Parathyroid adenoma (tissue), 2 donors: ENCODE results near the gene CRB3.

Experiments used
- H2AFZ ChIP-seq: fragments of 300-600 bp; sonication (generic); one replicate; pipeline ENCODE4 v1.7.0; 2017; ENCODE audit warnings: antibody characterized with exemption, mild to moderate bottlenecking
- H3K27ac ChIP-seq: fragments of 300-600 bp; sonication (generic); one replicate; pipeline ENCODE4 v1.7.0; 2017
- H3K27me3 ChIP-seq: fragments of 300-600 bp; sonication (generic); one replicate; pipeline ENCODE4 v1.7.0; 2017; ENCODE audit warnings: low read length; ENCODE audit not compliant: control insufficient read depth, insufficient read depth
- H3K36me3 ChIP-seq: fragments of 300-600 bp; sonication (generic); one replicate; pipeline ENCODE4 v1.7.0; 2017; ENCODE audit warnings: low read length; ENCODE audit not compliant: control insufficient read depth, insufficient read depth
- H3K4me1 ChIP-seq: fragments of 300-600 bp; sonication (generic); one replicate; pipeline ENCODE4 v1.7.0; 2017; ENCODE audit warnings: control low read depth
- H3K4me2 ChIP-seq: fragments of 300-600 bp; sonication (generic); one replicate; pipeline ENCODE4 v1.7.0; 2017; ENCODE audit warnings: low read length
- H3K4me3 ChIP-seq: fragments of 300-600 bp; sonication (generic); one replicate; pipeline ENCODE4 v1.7.0; 2017; ENCODE audit warnings: low read depth, low read length
- H3K79me2 ChIP-seq: fragments of 300-600 bp; sonication (generic); one replicate; pipeline ENCODE4 v1.7.0; 2017; ENCODE audit warnings: control low read depth
- H3K9ac ChIP-seq: fragments of 300-600 bp; sonication (generic); one replicate; pipeline ENCODE4 v1.7.0; 2017; ENCODE audit warnings: mild to moderate bottlenecking
- H3K9me3 ChIP-seq: fragments of 300-600 bp; sonication (generic); one replicate; pipeline ENCODE4 v1.7.0; 2017; ENCODE audit warnings: low read length; ENCODE audit not compliant: control insufficient read depth
- CTCF ChIP-seq: fragments of 300-600 bp; sonication (generic); IDR thresholded peaks from one replicate; pipeline ENCODE4 v1.7.0; 2017; ENCODE audit warnings: antibody characterized with exemption, mild to moderate bottlenecking
- donor health status: primary hyperparathyroidism.

Gene CRB3

GRCh38 chr19:6475321-6476108, 11.4 kb downstream of the CRB3 start:
- no peak for TF ChIP-seq CTCF
- Histone ChIP-seq H3K9ac (no peak overlapping the region), H3K4me2 (peak overlapping the region; percentile 59), H3K9me3 (no peaks in the 10 kb centered on the region), H3K79me2 (no peaks in the 10 kb centered on the region), H3K4me3 (peak overlapping the region; percentile 24), H3K27me3 (no peaks in the 10 kb centered on the region), H2AFZ (peak overlapping the region; percentile 9), H3K27ac (no peak overlapping the region), H3K4me1 (no peaks in the 10 kb centered on the region), H3K36me3 (no peaks in the 10 kb centered on the region)

GRCh38 chr19:6476155-6476895, 12.3 kb downstream of the CRB3 start:
- Histone ChIP-seq H3K9ac (no peak overlapping the region), H3K36me3 (no peaks in the 10 kb centered on the region), H3K27ac (no peak overlapping the region), H3K4me3 (peak overlapping the region; percentile 24), H3K9me3 (no peaks in the 10 kb centered on the region), H3K79me2 (no peaks in the 10 kb centered on the region), H3K4me1 (no peaks in the 10 kb centered on the region), H2AFZ (no peak overlapping the region), H3K4me2 (peak overlapping the region; percentile 59), H3K27me3 (no peaks in the 10 kb centered on the region)
- TF ChIP-seq CTCF: no peak

- Histone ChIP-seq H2AFZ (no peak overlapping the region), H3K9ac (no peak overlapping the region), H3K9me3 (no peaks in the 10 kb centered on the region), H3K27ac (no peak overlapping the region), H3K27me3 (no peaks in the 10 kb centered on the region), H3K79me2 (no peaks in the 10 kb centered on the region), H3K36me3 (no peaks in the 10 kb centered on the region), H3K4me1 (no peaks in the 10 kb centered on the region), H3K4me3 (no peak overlapping the region), H3K4me2 (peak overlapping the region; percentile 59)
- no peak for TF ChIP-seq CTCF
Observed at GRCh38 chr19:6476896-6477431, 12.9 kb downstream of the CRB3 start.

GRCh38 chr19:6478815-6479214, 14.7 kb downstream of the CRB3 start:
- no peak for TF ChIP-seq CTCF
- no peaks in the 10 kb centered on the region for H3K36me3 ChIP-seq
- no peak overlapping the region for H2AFZ ChIP-seq
- no peak overlapping the region for H3K27ac ChIP-seq
- H3K4me3 ChIP-seq: no peak overlapping the region
- H3K9ac ChIP-seq: no peak overlapping the region
- no peaks in the 10 kb centered on the region for H3K9me3 ChIP-seq
- no peak overlapping the region for H3K4me2 ChIP-seq
- no peaks in the 10 kb centered on the region for H3K27me3 ChIP-seq
- no peaks in the 10 kb centered on the region for H3K79me2 ChIP-seq
- no peaks in the 10 kb centered on the region for H3K4me1 ChIP-seq
